ENCODE data around the gene MPPED2.

MPPED2 gene

DNA sequence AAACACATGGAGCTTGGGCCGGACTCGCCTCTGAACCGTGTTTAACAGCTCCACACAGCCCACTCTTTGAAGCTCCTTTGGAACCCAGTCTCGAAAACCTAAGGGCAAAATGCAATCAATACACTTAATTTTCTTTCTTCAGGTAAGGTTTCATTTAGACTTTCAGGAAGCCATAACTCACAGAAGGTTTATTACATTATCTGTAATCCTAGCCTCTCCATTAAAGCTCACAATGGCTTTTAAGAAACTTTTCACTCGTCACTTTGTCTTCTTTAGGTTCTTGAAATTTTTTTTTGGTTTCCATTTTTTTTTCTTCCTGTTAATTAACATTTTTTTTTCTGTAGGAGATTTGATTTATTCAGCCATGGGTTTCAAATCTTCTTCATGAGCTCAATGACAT is 171.9 kb downstream of the MPPED2 start:
- no peak for DNase-seq (ENCODE audit: low spot score)

DNA sequence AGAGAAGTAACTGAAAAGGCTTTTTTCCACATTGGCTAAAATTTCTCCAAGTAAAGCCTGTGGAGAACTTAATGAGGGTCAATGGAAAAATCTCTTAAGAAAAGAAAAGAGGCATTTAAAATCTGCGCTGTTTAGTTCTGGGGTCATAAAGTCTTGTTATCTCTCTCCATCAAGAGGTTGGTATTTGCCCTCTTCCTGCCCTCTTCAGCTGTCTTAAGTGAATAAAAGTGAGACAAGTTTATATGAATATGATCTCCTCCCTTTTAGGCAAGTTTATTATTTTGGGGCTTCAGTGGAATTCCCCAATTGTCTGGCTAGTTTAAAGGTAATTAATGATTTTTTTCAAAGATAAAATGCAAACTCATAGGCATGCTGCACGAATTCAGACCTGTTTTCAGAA is 173.6 kb downstream of the MPPED2 start:
- DNase-seq (ENCODE audit: low spot score) = no peak

DNA sequence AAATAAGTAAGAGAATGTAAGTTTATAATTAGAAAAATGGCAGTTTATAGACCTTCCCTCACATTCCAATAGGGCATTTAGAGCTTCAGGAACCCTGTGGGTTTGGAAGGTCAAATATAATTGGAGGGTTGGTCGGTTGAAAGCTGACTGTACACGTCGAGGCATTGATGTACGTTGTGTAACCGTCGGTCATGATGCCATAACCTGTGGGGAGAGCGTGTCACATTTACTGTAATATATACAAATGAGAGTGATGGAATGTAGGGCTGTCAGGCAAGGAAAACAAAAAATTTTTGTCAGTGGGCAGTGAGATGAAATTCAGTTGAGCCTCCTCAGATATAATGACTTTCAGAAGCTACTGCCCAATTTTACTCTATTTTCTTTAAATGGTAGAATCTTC is 174.8 kb downstream of the MPPED2 start:
- DNase-seq (ENCODE audit: low spot score) = no peak

DNA sequence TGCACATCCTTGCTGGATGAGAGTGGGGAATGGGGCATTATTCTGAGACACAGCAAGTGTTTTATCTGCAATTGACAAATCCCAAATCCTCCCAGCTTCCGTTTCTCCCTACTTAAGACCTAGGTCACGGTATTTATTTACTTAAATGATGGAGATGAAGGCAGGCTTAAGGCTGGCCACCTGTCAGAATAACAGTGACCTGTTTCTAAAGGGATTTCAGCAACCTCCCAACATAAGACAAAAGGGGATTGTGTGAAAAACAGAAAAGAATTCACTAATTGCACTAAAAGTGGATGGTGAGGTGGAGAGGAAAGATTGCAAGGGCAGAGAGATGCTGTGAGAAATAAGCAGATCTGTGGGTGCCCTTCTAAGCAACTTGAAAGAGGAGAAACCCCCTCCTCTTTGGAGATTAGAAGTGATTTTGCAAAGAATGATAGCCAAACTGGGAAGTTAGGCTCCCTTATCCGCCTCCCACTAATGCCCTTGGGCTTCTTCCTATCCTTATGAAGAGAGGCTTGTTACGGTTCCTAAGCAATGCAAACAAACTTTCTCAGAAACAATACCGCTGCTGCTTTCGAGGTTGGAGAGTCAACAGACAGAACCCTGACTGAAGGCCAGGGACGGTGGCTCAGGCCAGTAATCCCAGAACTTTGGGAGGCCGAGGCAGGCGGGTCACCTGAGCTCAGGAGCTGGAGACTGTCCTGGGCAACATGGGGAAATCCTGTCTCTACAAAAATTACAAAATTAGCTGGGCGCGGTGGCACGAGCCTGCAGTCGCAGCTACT is 179.0 kb downstream of the MPPED2 start:
- DNase-seq (ENCODE audit: low spot score) = no peak

DNA sequence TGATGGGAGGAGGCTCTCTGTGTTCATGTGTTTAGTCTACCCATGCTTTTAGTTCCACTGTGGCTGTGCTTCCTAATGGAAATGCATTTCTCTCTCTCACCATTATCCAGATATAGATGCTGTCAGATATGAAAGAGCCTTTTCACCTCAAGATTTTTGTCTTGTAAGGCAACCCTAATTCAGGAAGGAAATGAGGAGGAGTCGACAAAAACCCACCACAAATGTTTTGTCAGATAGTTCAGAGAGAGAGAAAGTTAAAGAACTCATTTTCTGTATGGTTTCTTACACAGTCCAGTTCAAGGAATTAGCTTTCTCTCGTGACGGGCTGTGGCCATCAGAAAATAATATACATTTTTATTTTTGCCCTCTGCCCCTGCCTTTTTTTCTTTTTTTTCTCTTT is 180.8 kb downstream of the MPPED2 start:
- no peak for DNase-seq (ENCODE audit: low spot score)

DNA sequence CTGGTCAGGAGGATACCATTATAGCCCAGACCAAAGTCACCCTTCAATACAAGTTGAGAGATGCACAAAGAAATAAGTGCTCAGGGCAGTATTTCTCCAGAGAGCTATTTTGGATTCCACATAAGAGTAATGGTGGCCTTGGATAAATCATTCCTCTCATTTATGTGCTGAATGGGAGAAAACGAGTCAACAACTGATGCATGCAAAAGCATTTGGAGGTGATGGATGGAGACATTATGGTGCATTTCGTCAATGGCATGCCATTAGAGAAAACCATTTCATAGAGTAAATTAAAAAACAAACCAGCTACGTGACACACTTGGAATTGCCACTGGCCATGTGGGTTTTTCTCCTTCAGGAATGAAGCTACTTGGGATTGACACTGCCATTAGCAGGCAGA is 182.0 kb downstream of the MPPED2 start:
- DNase-seq (ENCODE audit: low spot score) = no peak

DNA sequence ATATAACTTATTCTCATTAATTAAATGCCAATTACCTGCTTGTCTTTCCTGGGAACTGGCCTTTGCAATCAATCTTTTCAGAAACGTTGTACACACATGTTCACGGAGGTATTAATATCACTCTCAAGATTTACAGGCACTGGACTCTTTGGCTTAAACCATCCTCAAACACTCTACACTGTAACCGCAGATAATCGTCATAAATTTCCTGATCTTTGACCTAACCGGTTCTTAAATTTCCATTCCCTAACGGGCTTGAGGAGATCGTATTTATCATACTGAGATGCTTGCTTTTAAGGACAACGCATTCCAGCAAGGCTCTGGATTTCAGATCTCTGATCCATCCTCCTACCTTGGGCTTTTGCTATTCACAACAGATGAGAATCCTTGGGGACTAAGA is 190.4 kb downstream of the MPPED2 start:
- DNase-seq (ENCODE audit: low spot score) = no peak

DNA sequence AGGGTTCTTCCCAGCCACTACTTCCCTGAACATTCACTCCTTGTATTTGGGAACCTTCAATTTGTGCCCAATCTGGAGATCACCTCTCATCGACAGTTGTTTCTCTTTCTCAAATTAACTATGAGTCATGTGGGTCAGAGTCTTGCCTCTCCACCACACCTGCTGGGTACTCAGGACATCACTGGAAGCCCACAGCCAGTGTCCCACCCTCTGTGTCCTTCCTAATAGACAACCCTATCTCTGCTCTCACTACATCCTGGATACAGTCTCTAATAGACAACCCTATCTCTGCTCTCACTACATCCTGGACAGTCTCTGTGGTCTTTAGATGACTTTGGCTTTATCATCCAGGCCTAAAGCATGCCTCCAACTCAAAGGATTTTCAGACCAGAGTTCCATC is 193.1 kb downstream of the MPPED2 start:
- DNase-seq (ENCODE audit: low spot score) = no peak

DNA sequence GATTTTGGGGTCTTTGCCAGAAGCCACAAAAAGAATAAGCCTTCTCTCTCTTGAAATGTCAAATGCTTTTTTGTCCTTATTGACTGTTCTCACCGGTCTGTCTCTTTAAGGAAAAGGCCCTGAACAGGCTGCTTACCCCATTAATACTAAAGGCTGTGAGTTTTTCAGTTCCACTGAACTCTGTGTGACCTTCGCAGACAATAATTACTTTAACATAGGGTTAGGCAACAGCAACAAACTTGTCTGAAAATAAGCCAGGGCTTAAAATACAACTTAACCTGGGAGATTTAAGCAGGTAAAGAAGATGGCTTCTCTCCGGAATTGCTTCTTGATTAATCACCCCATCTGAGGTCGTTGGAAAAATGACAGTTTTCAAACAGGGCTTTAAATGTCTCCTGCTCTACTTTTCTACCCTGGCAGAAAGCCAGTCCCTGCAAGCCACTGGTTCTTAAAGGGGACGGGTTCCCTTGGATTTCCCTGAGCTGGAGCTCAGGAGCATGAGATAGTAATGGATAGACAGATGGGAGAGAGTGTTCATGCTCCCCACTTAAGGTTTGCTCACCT is 193.8 kb downstream of the MPPED2 start:
- peak; percentile 6 for DNase-seq (ENCODE audit: low spot score)

DNA sequence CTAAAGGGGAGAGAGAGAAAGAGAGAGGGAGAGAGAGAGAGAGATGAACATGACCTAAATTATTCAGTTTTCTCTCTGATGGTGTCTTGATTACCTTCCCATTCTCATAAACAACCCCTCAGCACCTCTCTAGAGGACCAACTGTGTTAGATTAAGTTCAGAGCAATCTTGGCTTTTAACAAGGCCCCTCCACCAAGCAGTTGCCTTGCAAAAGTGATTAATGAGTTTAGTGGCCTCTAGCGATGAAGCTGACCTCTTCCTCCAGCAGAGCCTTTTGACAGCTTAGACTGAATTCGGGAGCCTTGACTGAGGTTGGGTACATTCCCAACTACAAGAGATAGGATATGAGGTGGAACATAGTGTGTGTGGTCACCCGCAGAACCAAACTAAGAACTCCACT is 197.2 kb downstream of the MPPED2 start:
- no peak for DNase-seq (ENCODE audit: low spot score)

DNA sequence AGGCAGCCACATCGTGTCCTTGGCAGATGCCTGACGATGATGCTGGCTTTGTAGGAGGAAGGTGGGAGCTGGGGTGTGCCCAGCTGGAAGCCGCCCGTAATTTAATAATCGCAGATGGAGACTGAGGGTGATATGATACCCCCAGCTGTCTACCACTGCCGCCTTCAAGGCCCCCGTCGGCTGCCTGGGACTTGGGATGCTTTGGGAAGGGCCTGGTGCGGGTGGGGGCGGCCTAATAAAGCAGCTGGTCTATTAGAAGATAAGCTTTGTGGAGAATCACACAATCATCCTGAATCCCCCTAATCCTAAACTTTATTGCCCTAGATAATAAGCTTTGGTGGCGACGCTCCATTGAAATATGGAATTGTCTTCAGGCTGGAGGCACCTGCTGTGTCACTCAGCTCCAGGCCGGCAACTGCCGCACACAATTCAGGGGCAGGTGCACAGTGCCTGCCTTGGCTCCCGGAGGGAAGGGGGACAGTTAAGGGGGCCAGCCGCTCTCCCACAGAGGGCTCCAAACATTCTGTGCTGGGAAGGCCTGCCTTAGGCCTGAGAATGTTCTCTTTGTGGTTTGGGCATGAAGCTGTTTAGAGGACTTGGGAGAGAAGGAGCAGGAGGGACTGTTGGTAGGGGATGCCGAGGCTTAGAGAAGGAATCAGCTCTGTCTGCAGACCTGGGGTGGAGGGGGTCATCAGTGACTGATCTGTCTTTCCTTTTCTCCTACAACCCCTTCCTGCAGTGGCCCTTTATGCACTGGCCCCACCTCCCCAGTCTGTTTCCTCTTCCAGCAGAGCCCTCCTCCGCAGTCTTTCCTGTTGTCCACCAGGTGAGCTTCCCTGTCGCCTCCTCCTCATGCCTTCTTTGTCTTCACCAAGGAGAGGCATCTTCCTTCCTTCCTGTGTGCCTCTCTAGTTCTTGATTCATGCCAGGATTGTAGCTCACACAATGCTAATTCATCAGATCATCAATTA is 198.0 kb downstream of the MPPED2 start:
- DNase-seq (ENCODE audit: low spot score) = no peak

DNA sequence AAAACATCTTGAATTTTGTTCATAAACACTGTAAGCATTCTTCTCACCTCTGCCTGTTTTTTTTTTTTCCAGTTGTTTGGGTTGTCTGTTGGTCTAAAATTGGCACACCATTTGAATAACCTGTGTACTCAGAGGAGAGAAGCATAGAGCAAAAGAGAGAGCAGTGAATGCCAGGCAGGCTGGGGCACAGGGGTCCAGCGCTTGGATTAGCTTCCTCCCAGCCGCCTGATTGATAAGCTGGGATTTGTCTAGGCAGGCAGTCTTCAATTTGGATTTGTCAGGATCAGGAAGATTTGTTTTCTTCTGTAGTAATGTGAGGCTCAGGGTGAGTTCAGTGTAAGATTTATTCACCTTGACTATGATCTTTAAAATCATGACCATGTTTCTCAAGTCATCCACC is 204.3 kb downstream of the MPPED2 start:
- DNase-seq (ENCODE audit: low spot score) = no peak

DNA sequence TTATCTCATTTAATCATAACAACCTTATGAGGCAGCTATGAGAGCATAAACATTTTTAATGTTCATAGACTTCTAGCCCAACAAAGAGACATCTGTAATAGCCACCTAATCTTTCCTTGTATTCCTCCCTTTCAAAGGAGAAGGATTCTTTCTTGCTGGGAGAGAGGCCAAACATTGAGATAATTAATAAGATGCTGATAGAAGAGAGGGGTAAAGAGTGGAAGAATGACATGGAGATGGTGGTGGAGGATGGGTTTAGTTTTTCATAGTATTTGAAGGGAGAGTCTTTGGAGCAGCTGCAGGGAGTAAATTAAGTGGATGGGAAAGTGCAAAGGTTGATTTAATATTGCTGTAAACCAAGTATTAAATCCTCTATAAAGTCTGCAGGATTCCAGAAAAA is 205.3 kb downstream of the MPPED2 start:
- no peak for DNase-seq (ENCODE audit: low spot score)

DNA sequence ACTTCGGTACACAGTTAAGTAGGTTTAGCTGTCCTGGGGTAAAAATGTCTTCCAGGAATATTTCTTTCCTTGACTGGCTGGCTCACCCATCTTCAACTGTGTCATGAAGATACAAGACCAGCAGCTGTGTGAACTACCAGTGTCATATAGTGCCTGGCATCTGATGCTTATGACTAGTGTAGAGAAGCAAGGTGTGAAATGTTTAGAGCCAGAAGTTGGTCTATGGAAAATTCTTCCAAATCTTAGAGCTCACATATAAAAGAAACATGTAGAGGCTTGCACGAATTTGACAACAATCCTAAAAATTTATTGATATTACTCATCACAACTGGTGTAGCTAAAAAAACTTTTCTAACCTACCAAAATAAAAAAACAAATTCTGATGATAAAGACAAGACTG is 208.8 kb downstream of the MPPED2 start:
- peak; percentile 14 for DNase-seq (ENCODE audit: low spot score)

DNA sequence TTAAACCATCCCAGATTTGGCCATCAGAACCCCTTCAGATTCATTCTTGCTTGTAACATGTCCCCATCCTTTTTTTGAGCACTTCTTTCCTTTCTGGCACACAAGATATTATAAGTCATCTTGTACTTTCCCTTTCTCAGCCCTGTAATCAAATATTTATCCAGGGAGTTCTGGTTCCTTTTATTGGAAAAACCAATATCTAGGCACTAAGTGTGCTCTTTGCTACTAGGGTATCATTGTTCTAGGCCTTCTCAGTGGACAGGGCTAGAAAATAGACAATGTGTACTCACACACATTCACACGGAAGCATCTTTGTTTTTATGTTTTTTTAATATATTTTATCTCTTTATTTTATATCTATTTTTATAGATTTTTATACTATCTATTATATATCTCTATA is 216.0 kb downstream of the MPPED2 start:
- DNase-seq (ENCODE audit: low spot score) = no peak

DNA sequence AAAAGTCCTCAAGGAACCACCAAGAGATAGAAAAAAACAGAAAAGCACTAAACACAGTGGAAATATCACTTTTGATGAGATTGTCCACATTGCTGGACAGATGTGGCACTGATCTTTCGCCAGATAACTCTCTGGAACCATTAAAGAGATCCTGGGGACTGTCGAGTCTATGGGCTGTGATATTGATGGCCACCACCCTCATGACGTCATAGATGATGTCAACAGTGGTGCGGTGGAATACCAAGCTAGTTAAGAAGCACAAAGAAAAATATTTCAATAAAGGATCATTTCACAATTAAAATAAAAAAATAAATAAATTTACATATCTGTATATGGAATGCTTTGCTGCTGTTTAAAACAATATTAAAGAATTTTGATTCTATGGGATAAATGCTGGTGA is 217.8 kb downstream of the MPPED2 start:
- no peak for DNase-seq (ENCODE audit: low spot score)

DNA sequence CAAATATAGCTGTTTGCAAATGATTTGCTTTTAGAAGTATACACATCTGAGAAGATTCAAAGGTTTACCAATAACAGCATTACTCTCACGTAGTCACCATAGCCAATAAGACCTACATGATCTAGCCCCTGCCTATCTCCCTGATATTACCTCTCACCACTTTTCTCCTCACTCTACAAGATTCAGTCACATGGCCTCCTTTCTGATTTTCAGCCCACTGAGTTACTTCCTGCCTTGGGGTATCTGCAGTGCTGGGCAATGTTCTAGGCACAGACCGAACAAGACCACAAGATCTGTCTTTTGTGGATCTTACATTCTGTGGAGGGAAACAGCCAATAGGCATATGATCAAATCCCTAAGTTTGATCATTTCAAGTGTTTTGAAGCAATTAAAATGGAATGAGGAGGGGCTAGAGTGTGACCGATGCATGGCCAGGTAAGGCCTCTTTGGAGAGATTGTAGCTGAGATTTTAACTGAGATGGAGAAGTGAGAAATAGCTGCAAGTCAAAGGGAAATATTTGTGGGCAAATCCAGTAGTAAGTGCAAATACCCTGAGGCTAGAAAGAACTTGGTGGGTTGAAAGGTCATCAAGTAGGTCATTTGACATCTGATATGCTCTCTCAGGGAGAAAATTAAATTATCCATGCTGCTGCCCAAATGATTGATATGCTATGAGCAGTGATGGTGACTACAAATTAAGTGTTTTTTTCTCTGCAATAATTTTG is 220.2 kb downstream of the MPPED2 start:
- no peak for DNase-seq (ENCODE audit: low spot score)

DNA sequence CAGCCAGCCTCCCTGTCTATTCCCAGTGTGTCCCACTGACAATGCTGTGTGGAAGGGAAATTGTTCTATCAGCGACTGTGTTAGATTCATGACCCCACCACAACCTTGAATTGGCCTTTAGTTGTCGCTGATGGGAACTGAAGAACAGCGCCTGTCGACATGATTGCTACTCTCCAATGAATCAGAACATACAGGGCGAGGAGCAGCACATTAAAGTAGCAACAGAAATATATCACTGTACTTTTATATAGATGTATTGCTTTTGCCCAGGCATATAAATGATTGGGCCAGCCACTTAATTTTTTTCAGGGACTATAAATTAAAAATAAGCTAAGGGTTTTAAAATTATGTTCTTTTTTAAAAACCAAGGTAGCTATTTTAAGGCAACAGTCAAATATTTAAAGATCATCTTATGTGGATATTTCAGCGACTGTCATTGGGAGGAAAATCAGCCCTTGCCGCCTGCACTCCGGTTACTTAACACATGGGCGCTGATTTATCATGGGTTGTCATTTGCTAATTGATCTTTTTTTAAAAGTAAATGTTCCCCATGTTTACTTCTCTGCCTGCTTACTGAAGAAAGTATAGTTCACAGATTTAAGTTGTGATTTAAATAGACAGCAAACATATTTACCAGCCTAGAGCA is 221.2 kb downstream of the MPPED2 start:
- DNase-seq (ENCODE audit: low spot score) = no peak

DNA sequence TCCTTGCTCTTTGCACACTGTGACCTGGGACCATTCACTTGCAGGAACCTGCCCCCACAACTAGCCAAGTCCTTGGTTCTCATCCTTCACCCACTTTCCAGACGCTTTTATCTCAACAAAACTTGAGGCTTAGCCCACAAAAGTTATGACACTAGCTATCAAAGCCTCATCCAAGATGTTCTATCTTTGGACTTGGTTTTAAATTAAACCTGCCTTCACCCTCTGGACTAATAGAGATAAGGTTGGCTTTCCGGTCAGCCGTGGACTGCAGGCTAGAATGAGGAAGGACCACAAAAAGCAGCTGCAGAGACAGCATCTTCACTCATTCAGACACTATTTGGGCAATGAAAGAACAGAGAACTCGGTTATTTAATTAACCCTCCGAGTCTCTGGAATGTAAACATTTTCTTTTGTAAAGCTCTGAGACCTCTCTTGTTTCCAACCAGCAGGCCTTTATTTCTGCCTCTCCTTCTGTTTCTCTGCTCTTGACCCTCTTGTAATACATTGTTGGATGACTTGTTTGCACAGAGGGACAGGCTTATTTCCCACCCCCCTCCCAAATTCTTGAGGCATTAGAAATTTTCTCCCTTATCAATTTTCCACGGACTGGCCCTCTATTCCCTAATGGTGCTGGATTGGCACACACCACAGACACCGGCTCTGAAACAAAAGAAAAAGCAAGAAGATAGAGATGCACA is 221.9 kb downstream of the MPPED2 start:
- DNase-seq (ENCODE audit: low spot score) = no peak

DNA sequence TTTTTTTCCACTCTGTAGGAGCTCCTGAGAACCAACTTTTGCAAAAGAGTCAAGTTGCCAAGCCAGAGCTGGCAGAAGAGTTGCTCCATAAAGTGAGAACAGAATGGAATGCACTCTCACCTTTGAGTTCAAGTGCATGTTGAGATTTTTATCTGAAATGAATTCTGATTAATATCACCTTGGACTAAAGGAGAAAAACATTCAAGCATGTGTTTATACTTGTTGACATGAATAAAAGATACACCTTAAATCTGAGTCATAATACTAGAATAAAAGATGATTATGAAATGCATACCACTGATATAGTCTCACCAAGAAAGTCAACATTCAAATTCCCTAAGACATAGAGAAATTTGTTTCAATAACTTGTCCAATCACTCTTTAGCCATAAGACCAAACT is 225.4 kb downstream of the MPPED2 start:
- no peak for DNase-seq (ENCODE audit: low spot score)

All from AG08395 (cell line).